ENCODE measurements around the gene MRC2. TPM values are rescaled to one million over a fixed set of nuclear protein-coding genes. Genes with fewer than 3 reads are reported as not detected.
A peak's percentile ranks its signal among the peaks of the same experiment; 100 is the strongest.

Gene MRC2
- total RNA-seq, 1 donor from 2014 or later: 374 TPM

- no peak for DNase-seq (ENCODE audit: low spot score)
These were observed 10.3 kb downstream of the MRC2 start for GRCh38 chr17:62637809-62638208.

DNA sequence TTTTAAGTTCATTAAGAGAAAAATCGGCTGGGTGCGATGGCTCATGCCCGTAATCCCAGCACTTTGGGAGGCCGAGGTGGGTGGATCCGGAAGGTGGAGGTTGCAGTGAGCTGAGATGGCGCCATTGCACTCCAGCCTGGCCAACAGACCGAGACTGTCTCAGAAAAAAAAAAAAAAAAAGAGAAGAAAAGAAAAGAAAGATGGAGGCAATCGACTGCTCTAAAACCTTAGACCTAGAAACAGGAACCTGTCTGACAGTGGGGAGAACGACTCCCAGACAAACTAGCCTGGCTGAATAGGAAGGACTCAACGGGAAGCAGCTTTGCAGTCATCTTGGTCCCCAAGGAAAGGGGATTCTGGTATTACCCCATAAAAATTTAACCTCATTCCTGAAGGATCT, 13.7 kb downstream of the MRC2 start:
- no peak for DNase-seq (ENCODE audit: low spot score)

GRCh38 chr17:62641951-62642350, 14.5 kb downstream of the MRC2 start:
- DNase-seq (ENCODE audit: low spot score): no peak

GRCh38 chr17:62643496-62643895, 16.0 kb downstream of the MRC2 start:
- no peak for DNase-seq (ENCODE audit: low spot score)

GRCh38 chr17:62644487-62645173, 17.2 kb downstream of the MRC2 start:
- no peak for DNase-seq (ENCODE audit: low spot score)

DNA sequence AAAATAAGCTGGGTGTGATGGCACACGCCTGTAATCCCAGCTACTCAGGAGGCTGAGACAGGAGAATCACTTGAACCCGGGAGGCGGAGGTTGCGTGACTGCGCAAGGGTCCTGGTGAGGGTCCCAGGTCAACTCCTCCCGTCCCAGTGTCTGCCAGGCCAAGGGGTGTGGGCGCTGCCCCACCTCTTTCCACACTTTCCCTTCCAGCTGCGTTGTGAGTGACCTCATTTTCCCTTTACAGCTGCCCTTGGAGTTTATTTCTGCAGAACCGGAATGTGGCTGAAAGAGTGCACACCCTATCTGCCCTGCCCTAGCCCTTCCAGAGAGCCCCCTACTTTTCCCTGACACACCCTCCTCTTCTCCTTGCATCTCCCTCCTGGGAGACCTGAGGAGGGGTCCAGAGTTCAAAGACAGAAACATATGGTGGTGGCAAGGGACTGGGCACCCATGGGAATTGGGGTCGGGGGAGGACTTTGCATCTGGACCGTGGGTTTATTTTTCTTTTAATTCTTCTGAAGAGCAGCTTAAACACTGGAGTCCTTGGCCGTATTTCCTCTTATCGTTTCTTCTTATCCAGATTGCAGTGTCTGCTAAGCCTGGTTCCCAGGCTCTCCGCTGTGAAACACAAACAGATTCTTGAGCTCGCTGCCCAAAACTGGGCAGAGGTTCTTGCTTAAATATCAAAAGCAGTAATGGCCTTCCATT, 20.9 kb downstream of the MRC2 start:
- peak; percentile 81 for DNase-seq (ENCODE audit: low spot score)

DNA sequence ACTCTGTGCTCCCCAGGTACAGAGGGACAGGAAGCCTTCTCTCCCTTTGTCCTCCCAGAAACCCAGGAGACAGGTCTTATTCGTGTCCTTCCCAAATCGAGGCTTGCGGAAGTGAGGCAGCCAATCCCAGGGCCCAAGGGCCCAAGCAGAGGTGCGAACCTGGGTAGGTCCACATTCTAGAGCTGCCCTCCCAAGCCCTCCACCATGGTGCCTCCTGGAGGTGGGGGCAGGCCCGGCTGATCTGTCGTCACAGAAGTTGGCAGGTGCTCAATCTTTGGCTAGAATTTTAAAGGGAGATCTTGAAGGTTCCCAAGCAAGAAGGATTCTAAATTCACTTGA, 21.5 kb downstream of the MRC2 start:
- DNase-seq (ENCODE audit: low spot score): no peak

DNA sequence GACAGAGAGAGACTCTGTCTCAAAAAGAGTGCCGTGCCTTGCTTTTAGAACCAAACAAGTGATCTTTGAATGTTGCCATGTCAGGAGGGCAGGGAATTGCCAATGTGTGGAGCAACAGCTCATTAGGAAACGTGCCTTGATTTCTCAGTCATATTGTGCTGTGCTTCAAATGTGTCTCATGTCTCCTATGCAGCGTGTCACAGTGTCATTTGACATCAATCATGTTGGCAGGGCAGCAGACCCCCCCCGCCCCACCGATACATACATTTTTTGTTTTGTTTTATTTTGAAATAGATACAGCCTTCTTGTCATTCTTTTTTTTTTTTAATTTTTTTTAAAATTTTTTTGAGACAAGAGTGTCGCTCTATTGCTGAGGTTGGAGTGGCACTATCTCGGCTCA, 22.1 kb downstream of the MRC2 start:
- no peak for DNase-seq (ENCODE audit: low spot score)

DNA sequence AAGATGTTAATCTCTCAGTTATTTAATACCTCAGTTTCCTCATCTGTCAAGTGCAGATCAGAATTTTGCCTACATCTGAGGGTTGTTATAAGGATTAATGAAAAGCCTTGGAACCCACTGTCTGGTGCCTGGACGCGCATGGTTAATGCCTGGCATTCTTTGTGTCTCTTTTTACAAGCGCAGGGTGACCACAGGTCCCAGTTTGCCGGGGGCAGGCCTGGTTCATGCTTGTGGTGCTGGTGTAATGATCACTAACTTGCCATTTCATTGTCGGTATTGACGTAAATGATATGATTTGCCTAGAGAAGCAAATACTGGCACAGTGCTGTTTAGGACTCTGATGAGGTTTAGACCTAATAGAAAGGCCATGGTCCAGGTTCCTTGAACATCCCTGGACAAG, 23.1 kb downstream of the MRC2 start:
- DNase-seq (ENCODE audit: low spot score): no peak

- DNase-seq (ENCODE audit: low spot score): peak; percentile 48
These were observed 25.0 kb downstream of the MRC2 start for GRCh38 chr17:62652251-62653001.

DNA sequence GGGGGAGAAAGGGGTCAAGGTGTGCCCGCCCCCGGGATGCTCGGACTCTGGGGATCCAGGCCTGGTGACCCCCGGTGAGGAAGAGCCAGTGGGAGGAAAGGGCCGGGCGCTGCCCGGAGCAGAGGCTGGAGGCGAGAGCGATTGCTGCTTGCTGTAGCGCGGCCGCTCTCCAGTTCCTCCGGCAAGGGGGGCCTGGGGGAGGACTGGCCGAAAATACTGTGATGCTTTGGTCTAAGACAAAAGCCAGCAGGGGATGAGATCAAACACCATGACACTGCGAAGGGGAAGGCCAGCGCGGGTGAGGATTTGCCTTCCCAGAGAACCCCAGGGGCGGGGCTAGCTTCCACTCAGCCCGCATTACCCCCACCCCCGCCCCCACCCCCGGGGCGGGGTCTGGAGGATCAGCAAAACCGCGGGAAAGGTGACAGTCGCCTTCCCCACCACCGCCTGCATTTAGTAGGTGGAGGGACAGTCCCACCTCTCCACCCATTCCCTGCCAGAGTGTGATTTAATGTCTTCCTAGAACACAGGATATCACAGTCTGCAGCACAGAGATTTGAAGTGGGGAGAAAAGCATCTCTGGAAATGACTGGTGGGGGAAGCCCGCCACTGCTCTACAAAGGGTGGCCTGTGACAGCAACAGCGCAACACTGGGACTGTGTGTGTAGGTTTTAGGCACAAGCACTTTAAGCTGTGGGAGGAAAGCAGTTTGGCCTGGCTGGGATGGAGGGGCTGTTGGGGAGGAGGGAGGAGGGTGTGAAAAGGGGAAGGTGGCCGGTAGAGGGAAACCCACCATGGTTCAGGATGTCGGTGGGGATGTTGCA, 25.7 kb downstream of the MRC2 start:
- DNase-seq (ENCODE audit: low spot score): peak; percentile 89

GRCh38 chr17:62653826-62654761, 26.6 kb downstream of the MRC2 start:
- peak; percentile 91 for DNase-seq (ENCODE audit: low spot score)

GRCh38 chr17:62655656-62656055, 28.2 kb downstream of the MRC2 start:
- DNase-seq (ENCODE audit: low spot score): no peak

- no peak for DNase-seq (ENCODE audit: low spot score)
These were observed 29.0 kb downstream of the MRC2 start for GRCh38 chr17:62656446-62656845.

GRCh38 chr17:62657145-62657665, 29.7 kb downstream of the MRC2 start:
- no peak for DNase-seq (ENCODE audit: low spot score)

DNA sequence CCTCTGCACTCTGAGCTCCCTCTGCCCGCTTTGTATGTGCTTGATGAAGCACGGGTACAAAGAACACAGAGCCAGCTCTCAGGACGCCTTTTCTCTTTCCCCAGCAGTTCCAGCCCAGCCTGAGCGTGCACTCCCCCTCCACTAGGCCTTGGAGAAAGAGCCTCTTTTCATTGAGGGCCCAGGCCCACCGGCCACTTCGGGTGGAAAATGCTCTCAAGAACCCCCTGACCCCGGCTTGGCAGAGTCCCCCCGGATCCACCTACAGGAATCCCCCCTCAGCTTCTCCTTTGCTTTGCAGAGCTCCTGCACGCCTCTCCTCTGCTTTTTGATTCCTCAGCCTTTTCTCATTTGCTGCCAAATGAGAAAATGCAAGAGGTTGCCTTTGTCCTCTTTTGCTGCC, 30.2 kb downstream of the MRC2 start:
- DNase-seq (ENCODE audit: low spot score): no peak

GRCh38 chr17:62658136-62658920, 30.9 kb downstream of the MRC2 start:
- DNase-seq (ENCODE audit: low spot score): no peak

DNA sequence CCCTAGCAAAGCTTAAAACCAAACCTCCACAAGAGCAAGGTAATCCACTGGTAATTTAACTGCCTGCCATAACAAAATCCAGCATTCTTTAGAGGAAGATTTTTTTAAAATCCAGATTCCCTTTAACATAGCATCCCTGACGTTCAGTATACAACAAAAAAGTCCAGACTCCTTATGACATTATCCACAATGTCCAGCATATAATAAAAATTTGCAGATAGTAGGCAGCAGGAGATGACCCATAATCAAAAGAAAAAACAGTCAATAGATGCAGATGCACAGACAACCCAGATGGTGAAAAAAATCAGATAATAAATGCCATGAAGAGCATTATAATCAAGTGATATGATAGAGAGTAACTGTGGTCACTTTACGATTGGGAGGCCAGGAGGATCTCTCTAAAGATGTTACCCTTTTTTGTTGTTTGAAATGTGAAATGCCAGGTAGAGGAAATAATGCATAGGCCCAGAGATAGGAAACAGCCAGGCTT, 33.2 kb downstream of the MRC2 start:
- no peak for DNase-seq (ENCODE audit: low spot score)

DNA sequence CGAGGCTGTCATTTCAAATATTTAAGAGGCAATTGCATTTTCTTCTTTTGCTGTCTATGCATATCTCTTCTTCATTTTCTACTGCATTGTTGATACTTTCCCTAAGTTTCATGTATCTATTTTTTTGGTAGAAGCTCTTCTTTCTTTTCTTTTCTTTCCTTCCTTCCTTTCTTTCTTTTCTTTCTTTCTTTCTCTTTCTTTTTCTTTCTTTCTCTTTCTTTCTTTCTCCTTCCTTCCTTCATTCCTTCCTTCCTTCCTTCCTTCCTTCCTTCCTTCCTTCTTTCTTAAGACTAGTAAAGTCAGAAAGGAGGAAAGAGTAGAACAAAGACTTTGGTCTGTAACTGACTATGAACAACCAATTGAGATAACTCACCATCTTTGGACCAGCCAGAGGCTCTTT, 33.9 kb downstream of the MRC2 start:
- no peak for DNase-seq (ENCODE audit: low spot score)

DNA sequence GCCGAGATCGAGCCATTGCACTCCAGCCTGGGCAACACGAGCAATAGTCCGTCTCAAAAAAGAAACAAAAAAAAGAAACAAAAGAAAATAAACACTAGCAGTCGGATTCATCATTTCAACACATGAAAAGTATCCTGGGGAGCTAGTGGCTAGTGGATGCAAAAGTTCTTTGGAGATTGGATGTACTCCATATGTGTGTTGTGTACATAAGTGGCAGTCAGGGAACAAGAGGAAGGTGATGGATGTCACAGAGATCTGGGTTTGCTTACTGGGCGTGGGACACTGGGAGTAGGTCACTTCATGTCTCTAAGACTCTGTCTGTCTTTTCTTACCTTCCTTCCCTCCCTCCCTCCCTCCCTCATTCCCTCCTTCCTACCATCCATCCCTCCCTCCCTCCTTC, 35.4 kb downstream of the MRC2 start:
- no peak for DNase-seq (ENCODE audit: low spot score)
